PC-3 (cell line): ENCODE data around the gene CDC42SE2.

Experiments
- CTCF ChIP-seq: fragments of 300-600 bp; sonication (generic); conservative IDR thresholded peaks from 2 replicates; pipeline ENCODE4 v1.5.1; 2017; ENCODE audit warnings: antibody characterized with exemption, low read depth, mild to moderate bottlenecking, low read length
- EZH2 ChIP-seq: fragments of 300-600 bp; sonication (generic); IDR thresholded peaks from one replicate; pipeline ENCODE4 v1.6.1; 2017; ENCODE audit warnings: antibody characterized with exemption, mild to moderate bottlenecking, low read length; ENCODE audit not compliant: unreplicated experiment
- EZH2phosphoT487 ChIP-seq: fragments of 300-600 bp; sonication (generic); IDR thresholded peaks from 2 replicates; pipeline ENCODE4 v1.6.1; 2018; ENCODE audit warnings: mild to moderate bottlenecking, antibody characterized with exemption, low read length, borderline replicate concordance

GRCh38 chr5:131396015-131396414 lies 132.2 kb downstream of the CDC42SE2 start:
- TF ChIP-seq CTCF (no peak), EZH2 (no peak), EZH2phosphoT487 (no peak)
